GM12878 (cell line): Measurements from ENCODE around the gene HMG20B. TPM values are rescaled to one million over a fixed set of nuclear protein-coding genes. Genes with fewer than 3 reads are reported as not detected.
A peak's percentile ranks its signal among the peaks of the same experiment; 100 is the strongest.

Experiments
- CBX3 ChIP-seq: fragments of 200-600 bp; sonication (generic); IDR thresholded peaks from 2 replicates; pipeline ENCODE4 v1.6.1; 2016; ENCODE audit warnings: low read depth, borderline replicate concordance
- EZH2 ChIP-seq: IDR thresholded peaks from 2 replicates; pipeline ENCODE4 v1.6.1; 2012; ENCODE audit warnings: low read depth, mild to moderate bottlenecking, control low read depth, inconsistent platforms, low read length, borderline replicate concordance; ENCODE audit not compliant: control insufficient read depth
- IRF4 ChIP-seq: IDR thresholded peaks from 2 replicates; pipeline ENCODE4 v1.6.1; 2011; ENCODE audit warnings: low read depth, low read length
- JUNB ChIP-seq: IDR thresholded peaks from 2 replicates; pipeline ENCODE4 v1.6.1; 2016; ENCODE audit warnings: antibody characterized with exemption, mild to moderate bottlenecking
- MAX ChIP-seq: IDR thresholded peaks from 2 replicates; pipeline ENCODE4 v1.6.1; 2012; ENCODE audit warnings: low read depth, low read length, improper control_type of control experiment
- RB1 ChIP-seq: fragments of 450-650 bp; formaldehyde crosslinking; IDR thresholded peaks from 2 replicates; pipeline ENCODE4 v1.6.1; 2017; ENCODE audit warnings: mild to moderate bottlenecking, borderline replicate concordance
- RELA ChIP-seq: fragments of 450-650 bp; IDR thresholded peaks from 2 replicates; pipeline ENCODE4 v1.8.0; 2014; ENCODE audit warnings: borderline replicate concordance; ENCODE audit not compliant: partially characterized antibody
- RFX5 ChIP-seq: IDR thresholded peaks from 2 replicates; pipeline ENCODE4 v1.6.1; 2011; ENCODE audit warnings: low read depth, low read length, improper control_type of control experiment
- SIN3A ChIP-seq: IDR thresholded peaks from 2 replicates; pipeline ENCODE4 v1.6.1; 2012; ENCODE audit warnings: low read depth, low read length, improper control_type of control experiment
- SIX5 ChIP-seq: IDR thresholded peaks from 2 replicates; pipeline ENCODE4 v1.6.1; 2011; ENCODE audit warnings: mild to moderate bottlenecking, low read depth, low read length, moderate library complexity; ENCODE audit not compliant: severe bottlenecking
- SMARCA5 ChIP-seq: fragments of 450-650 bp; IDR thresholded peaks from 2 replicates; pipeline ENCODE4 v1.6.1; 2017; ENCODE audit warnings: mild to moderate bottlenecking
- STAT1 ChIP-seq: fragments of 450-650 bp; conservative IDR thresholded peaks from 2 replicates; pipeline ENCODE4 v1.6.1; 2014; ENCODE audit warnings: antibody characterized with exemption, mild to moderate bottlenecking
- STAT3 ChIP-seq: IDR thresholded peaks from 2 replicates; pipeline ENCODE4 v1.6.1; 2011; ENCODE audit warnings: low read depth, low read length, improper control_type of control experiment
- TCF3 ChIP-seq: IDR thresholded peaks from 2 replicates; pipeline ENCODE4 v1.6.1; 2012; ENCODE audit warnings: low read depth, mild to moderate bottlenecking, low read length, borderline replicate concordance; ENCODE audit not compliant: insufficient read depth
- ZNF207 ChIP-seq: fragments of 450-650 bp; IDR thresholded peaks from 2 replicates; pipeline ENCODE4 v1.6.1; 2014; ENCODE audit warnings: antibody characterized with exemption, mild to moderate bottlenecking, borderline replicate concordance
- ZNF592 ChIP-seq: fragments of 450-650 bp; IDR thresholded peaks from 2 replicates; pipeline ENCODE4 v1.6.1; 2017; ENCODE audit warnings: mild to moderate bottlenecking, moderate library complexity
- polyA plus RNA-seq, 11 experiments: library from polyadenylated mRNA; depleted of rRNA in 4 of 11; unstranded in 6 of 11; stranded (reverse) in 5 of 11; fragments of >200 nt; fragmentation: Nextera tagmentation in 4 of 11; fragmentation: Illumina TruSeq in 1 of 11; extraction: Ambion mirVana in 4 of 11; extraction: Trizol in 1 of 11; gene quantifications; 1 replicate in 1 of 11; 2 replicates in 10 of 11; pipeline versions ENCODE4 v1.2.1 to v1.2.3, GENCODE V29; 2011 to 2016; ENCODE audit warnings: inconsistent platforms in 2 of 11, missing spikeins in 2 of 11, low read depth in 1 of 11
- total RNA-seq, 4 experiments: library from RNA; depleted of rRNA in 3 of 4; stranded (reverse); fragments of >200 nt in 3 of 4; fragmentation: Illumina TruSeq in 1 of 4; extraction: Trizol in 1 of 4; gene quantifications; 2 replicates each; pipeline versions ENCODE4 v1.2.1 to v1.2.3, GENCODE V29; 2013 to 2021
- TF ChIP-seq, protein P1 (sequence below): fragments of 450-650 bp; IDR thresholded peaks from 2 replicates; pipeline ENCODE4 v1.6.1; 2017; ENCODE audit warnings: mild to moderate bottlenecking
- TF ChIP-seq, protein P2 (sequence below): fragments of 450-650 bp; conservative IDR thresholded peaks from 2 replicates; pipeline ENCODE4 v1.6.1; 2017; ENCODE audit warnings: mild to moderate bottlenecking, moderate library complexity
- TF ChIP-seq, protein P3 (sequence below): fragments of 450-650 bp; IDR thresholded peaks from 2 replicates; pipeline ENCODE4 v1.6.1; 2017; ENCODE audit warnings: mild to moderate bottlenecking, low read depth, inconsistent platforms; ENCODE audit not compliant: poor library complexity, severe bottlenecking

HMG20B gene
- total and polyA plus RNA-seq, 10 of the 15 experiments (the other 5 are each of a cell fraction or from before 2014, with no cell fraction given): 0.37 to 92.7 (median 47.0) TPM

GRCh38 chr19:3626473-3627350 lies 54.0 kb downstream of the HMG20B start, which contains the start of gene CACTIN (continued):
- TF ChIP-seq IRF4 (no peak), SIX5 (peak; percentile 51), RB1 (peak; percentile 99; the same call in 1 of the 2 replicates), STAT1 (peak; percentile 99), ZNF207 (peak; percentile 99; the same call in 1 of the 2 replicates), MAX (peak; percentile 96), RELA (peak; percentile 68), JUNB (no peak), EZH2 (no peak), CBX3 (no peak), ZNF592 (peak; percentile 98), SMARCA5 (peak; percentile 79; the same call in 1 of the 2 replicates), RFX5 (no peak; the same call in 1 of the 2 replicates), SIN3A (peak; percentile 90), STAT3 (no peak), TCF3 (peak; percentile 78)
- TF ChIP-seq, protein P1, sequence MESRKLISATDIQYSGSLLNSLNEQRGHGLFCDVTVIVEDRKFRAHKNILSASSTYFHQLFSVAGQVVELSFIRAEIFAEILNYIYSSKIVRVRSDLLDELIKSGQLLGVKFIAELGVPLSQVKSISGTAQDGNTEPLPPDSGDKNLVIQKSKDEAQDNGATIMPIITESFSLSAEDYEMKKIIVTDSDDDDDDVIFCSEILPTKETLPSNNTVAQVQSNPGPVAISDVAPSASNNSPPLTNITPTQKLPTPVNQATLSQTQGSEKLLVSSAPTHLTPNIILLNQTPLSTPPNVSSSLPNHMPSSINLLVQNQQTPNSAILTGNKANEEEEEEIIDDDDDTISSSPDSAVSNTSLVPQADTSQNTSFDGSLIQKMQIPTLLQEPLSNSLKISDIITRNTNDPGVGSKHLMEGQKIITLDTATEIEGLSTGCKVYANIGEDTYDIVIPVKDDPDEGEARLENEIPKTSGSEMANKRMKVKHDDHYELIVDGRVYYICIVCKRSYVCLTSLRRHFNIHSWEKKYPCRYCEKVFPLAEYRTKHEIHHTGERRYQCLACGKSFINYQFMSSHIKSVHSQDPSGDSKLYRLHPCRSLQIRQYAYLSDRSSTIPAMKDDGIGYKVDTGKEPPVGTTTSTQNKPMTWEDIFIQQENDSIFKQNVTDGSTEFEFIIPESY: peak; percentile 97
- TF ChIP-seq, protein P2, sequence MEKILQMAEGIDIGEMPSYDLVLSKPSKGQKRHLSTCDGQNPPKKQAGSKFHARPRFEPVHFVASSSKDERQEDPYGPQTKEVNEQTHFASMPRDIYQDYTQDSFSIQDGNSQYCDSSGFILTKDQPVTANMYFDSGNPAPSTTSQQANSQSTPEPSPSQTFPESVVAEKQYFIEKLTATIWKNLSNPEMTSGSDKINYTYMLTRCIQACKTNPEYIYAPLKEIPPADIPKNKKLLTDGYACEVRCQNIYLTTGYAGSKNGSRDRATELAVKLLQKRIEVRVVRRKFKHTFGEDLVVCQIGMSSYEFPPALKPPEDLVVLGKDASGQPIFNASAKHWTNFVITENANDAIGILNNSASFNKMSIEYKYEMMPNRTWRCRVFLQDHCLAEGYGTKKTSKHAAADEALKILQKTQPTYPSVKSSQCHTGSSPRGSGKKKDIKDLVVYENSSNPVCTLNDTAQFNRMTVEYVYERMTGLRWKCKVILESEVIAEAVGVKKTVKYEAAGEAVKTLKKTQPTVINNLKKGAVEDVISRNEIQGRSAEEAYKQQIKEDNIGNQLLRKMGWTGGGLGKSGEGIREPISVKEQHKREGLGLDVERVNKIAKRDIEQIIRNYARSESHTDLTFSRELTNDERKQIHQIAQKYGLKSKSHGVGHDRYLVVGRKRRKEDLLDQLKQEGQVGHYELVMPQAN: peak; percentile 95
- TF ChIP-seq, protein P3, sequence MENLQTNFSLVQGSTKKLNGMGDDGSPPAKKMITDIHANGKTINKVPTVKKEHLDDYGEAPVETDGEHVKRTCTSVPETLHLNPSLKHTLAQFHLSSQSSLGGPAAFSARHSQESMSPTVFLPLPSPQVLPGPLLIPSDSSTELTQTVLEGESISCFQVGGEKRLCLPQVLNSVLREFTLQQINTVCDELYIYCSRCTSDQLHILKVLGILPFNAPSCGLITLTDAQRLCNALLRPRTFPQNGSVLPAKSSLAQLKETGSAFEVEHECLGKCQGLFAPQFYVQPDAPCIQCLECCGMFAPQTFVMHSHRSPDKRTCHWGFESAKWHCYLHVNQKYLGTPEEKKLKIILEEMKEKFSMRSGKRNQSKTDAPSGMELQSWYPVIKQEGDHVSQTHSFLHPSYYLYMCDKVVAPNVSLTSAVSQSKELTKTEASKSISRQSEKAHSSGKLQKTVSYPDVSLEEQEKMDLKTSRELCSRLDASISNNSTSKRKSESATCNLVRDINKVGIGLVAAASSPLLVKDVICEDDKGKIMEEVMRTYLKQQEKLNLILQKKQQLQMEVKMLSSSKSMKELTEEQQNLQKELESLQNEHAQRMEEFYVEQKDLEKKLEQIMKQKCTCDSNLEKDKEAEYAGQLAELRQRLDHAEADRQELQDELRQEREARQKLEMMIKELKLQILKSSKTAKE: peak; percentile 42
